PC-3 (cell line): Measurements from ENCODE around the gene SLC26A1. TPM values are rescaled to one million over a fixed set of nuclear protein-coding genes. Genes with fewer than 3 reads are reported as not detected.
A peak's percentile ranks its signal among the peaks of the same experiment; 100 is the strongest.

Experiments used
- ATAC-seq: fragments of 200-7000 bp; cut with Tn5 transposase; 2 replicates; pipeline ENCODE4 v1.9.1; 2020; ENCODE audit warnings: mild to moderate bottlenecking, moderate library complexity
- BruUV-seq: library from RNA; stranded (reverse); fragments of 400-500 nt; replicated peaks from 2 replicates; lab custom pipeline; 2021; lab: Mats Ljungman, UMichigan
- CTCF ChIA-PET: fragments of 300-600 bp; sonication (Branson Sonifier 250); formaldehyde crosslinking; loops from one replicate; lab custom pipeline; 2022; ENCODE audit warnings: antibody characterized with exemption; lab: Charles Lee
- POLR2A ChIA-PET: fragments of 300-600 bp; sonication (Branson Sonifier 250); formaldehyde crosslinking; loops from one replicate; lab custom pipeline; 2022; ENCODE audit warnings: antibody characterized with exemption; ENCODE audit not compliant: unreplicated experiment; lab: Charles Lee
- DNase-seq: peaks from one replicate; pipeline ENCODE4 v3.0.0-alpha.2; 2015
- H2AFZ ChIP-seq: fragments of 300-600 bp; sonication (generic); 2 replicates; pipeline ENCODE4 v1.6.0; 2016; ENCODE audit warnings: antibody characterized with exemption, low read length
- H3F3A ChIP-seq: fragments of 300-600 bp; sonication (generic); one replicate; pipeline ENCODE4 v1.6.0; 2017; ENCODE audit warnings: antibody characterized with exemption, low read length, control low read depth, mild to moderate bottlenecking; ENCODE audit not compliant: unreplicated experiment
- H3K27ac ChIP-seq: fragments of 300-600 bp; sonication (generic); 2 replicates; pipeline ENCODE4 v1.5.1; 2016; ENCODE audit warnings: mild to moderate bottlenecking, low read length
- H3K27me3 ChIP-seq: fragments of 300-600 bp; sonication (generic); 2 replicates; pipeline ENCODE4 v1.6.1; 2016; ENCODE audit warnings: low read length, mixed read lengths
- H3K36me3 ChIP-seq: fragments of 300-600 bp; sonication (generic); 2 replicates; pipeline ENCODE4 v1.6.1; 2016; ENCODE audit warnings: low read depth, mixed run types, low read length, mixed read lengths
- H3K4me1 ChIP-seq: fragments of 300-600 bp; sonication (generic); 2 replicates; pipeline ENCODE4 v1.5.1; 2016; ENCODE audit warnings: low read length; ENCODE audit not compliant: insufficient read depth
- H3K4me2 ChIP-seq: fragments of 300-600 bp; sonication (generic); 2 replicates; pipeline ENCODE4 v1.6.0; 2016; ENCODE audit warnings: low read length
- H3K4me3 ChIP-seq: fragments of 300-600 bp; sonication (generic); 2 replicates; pipeline ENCODE4 v1.5.1; 2016; ENCODE audit warnings: mild to moderate bottlenecking, low read length, mixed read lengths
- H3K79me2 ChIP-seq: fragments of 300-600 bp; sonication (generic); 2 replicates; pipeline ENCODE4 v1.6.1; 2017; ENCODE audit warnings: low read length, mixed read lengths
- H3K9ac ChIP-seq: fragments of 300-600 bp; sonication (generic); 2 replicates; pipeline ENCODE4 v1.6.0; 2016; ENCODE audit warnings: mild to moderate bottlenecking, low read length
- H3K9me2 ChIP-seq: fragments of 300-600 bp; sonication (generic); replicated peaks from 2 replicates; pipeline ENCODE4 v1.6.1; 2016; ENCODE audit warnings: mixed run types, low read length, mixed read lengths
- H3K9me3 ChIP-seq: fragments of 300-600 bp; sonication (generic); 2 replicates; pipeline ENCODE4 v1.6.1; 2016; ENCODE audit warnings: low read length, mixed read lengths
- H4K20me1 ChIP-seq: fragments of 300-600 bp; sonication (generic); 2 replicates; pipeline ENCODE4 v1.6.1; 2016; ENCODE audit warnings: low read length, mixed read lengths
- EZH2 ChIP-seq: fragments of 300-600 bp; sonication (generic); IDR thresholded peaks from one replicate; pipeline ENCODE4 v1.6.1; 2017; ENCODE audit warnings: antibody characterized with exemption, mild to moderate bottlenecking, low read length; ENCODE audit not compliant: unreplicated experiment
- EZH2phosphoT487 ChIP-seq: fragments of 300-600 bp; sonication (generic); IDR thresholded peaks from 2 replicates; pipeline ENCODE4 v1.6.1; 2018; ENCODE audit warnings: mild to moderate bottlenecking, antibody characterized with exemption, low read length, borderline replicate concordance
- intact Hi-C: fragments of 100-400 bp; cut with micrococcal nuclease; formaldehyde crosslinking; loops from 2 replicates; pipeline ENCODE4 v1.9.0; 2023
- total RNA-seq: library from RNA; depleted of rRNA; stranded (reverse); fragments of >200 nt; gene quantifications from 2 replicates; pipeline ENCODE4 v1.2.3, GENCODE V29; 2014
- TF ChIP-seq, protein P1 (sequence below): fragments of 300-600 bp; sonication (generic); conservative IDR thresholded peaks from 2 replicates; pipeline ENCODE4 v1.5.1; 2017; ENCODE audit warnings: antibody characterized with exemption, low read depth, mild to moderate bottlenecking, low read length

The SLC26A1 gene
- total RNA-seq, 1 experiment from 2014 or later = not detected

- Histone ChIP-seq H2AFZ (0 out of 2 replicates have a peak overlapping the region, but pooled peaks have one; percentile 22), H3K4me3 (no peak overlapping the region), H4K20me1 (no peaks in the 10 kb centered on the region), H3K27me3 (peaks cover 1% of the 10 kb centered on the region), H3K79me2 (peaks cover 5% of the 10 kb centered on the region; the same call in 1 of the 2 replicates), H3K27ac (peak overlapping the region; percentile 39), H3K4me2 (peak overlapping the region; percentile 60), H3F3A (no peaks in the 10 kb centered on the region), H3K9ac (no peak overlapping the region), H3K9me2 (no peaks in the 10 kb centered on the region), H3K9me3 (no peaks in the 10 kb centered on the region), H3K4me1 (peaks cover 22% of the 10 kb centered on the region), H3K36me3 (no peaks in the 10 kb centered on the region)
- intact Hi-C loops = no loop called here
- peak; percentile 47 for ATAC-seq
- peak; percentile 31 for DNase-seq
- ChIA-PET CTCF (interaction anchor here (0.6 kb wide), 1 partner anchor 128 kb away, joined by 4 read pairs; no protein-coding TSS in a partner anchor), POLR2A (no interaction called here)
- no TSS peak for BruUV-seq
- TF ChIP-seq EZH2phosphoT487 (no peak), EZH2 (no peak)
- TF ChIP-seq, protein P1, sequence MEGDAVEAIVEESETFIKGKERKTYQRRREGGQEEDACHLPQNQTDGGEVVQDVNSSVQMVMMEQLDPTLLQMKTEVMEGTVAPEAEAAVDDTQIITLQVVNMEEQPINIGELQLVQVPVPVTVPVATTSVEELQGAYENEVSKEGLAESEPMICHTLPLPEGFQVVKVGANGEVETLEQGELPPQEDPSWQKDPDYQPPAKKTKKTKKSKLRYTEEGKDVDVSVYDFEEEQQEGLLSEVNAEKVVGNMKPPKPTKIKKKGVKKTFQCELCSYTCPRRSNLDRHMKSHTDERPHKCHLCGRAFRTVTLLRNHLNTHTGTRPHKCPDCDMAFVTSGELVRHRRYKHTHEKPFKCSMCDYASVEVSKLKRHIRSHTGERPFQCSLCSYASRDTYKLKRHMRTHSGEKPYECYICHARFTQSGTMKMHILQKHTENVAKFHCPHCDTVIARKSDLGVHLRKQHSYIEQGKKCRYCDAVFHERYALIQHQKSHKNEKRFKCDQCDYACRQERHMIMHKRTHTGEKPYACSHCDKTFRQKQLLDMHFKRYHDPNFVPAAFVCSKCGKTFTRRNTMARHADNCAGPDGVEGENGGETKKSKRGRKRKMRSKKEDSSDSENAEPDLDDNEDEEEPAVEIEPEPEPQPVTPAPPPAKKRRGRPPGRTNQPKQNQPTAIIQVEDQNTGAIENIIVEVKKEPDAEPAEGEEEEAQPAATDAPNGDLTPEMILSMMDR = no peak
These were observed 700 bp downstream of the SLC26A1 start for GRCh38 chr4:992297-993110.

DNA sequence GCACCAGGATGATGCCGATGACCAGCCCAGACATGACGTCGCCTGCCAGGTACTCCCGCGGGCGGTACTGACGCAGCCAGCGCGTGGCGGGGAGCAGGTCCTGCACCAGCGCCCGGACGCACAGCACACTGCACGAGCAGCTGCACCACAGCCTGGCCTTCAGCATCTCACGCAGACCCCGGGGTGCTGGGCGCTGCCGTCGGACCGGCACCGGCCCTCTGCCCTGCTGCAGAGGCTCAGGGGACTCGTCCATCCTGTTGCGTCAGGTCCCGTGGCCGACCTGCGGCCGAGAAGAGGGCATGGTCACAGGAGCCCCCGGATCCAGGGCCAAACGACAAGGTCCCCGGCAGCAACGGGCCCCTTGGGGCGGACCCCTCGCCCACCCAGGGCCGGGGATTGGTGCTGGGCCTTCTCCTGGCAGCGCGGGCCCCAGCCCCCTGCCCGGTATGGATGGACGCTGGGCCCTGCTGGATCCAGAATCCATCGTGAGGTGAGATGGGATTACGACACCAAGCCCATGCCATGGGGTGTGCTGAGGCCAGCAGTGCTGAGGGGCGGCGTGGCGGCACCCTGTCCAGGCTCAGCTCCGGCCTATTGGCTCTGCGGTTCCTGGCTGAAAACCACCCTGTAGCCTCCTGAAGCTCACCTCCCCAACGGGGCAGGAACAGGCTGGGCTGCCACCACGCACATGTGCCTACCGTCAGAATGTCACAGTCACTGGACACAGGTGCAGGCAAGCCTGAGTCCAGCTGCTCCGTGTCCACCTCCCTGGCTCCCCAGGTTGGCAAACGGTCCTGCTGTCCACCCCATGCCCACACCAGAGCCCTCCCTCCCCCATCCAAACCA is 1.5 kb downstream of the SLC26A1 start:
- POLR2A ChIA-PET = no interaction called here
- CTCF ChIA-PET = no interaction called here
- Histone ChIP-seq H3K9ac (no peak overlapping the region), H2AFZ (no peak overlapping the region), H3K4me1 (peaks cover 22% of the 10 kb centered on the region), H3K9me3 (no peaks in the 10 kb centered on the region), H3K4me3 (no peak overlapping the region), H3K27ac (no peak overlapping the region), H4K20me1 (no peaks in the 10 kb centered on the region), H3K9me2 (no peaks in the 10 kb centered on the region), H3F3A (no peaks in the 10 kb centered on the region), H3K4me2 (no peak overlapping the region; the same call in 1 of the 2 replicates), H3K36me3 (no peaks in the 10 kb centered on the region), H3K79me2 (peaks cover 5% of the 10 kb centered on the region; the same call in 1 of the 2 replicates), H3K27me3 (no peaks in the 10 kb centered on the region)
- no peak for DNase-seq
- ATAC-seq = no peak
- intact Hi-C loops = no loop called here
- BruUV-seq = no TSS peak
- TF ChIP-seq, protein P1 = no peak
- TF ChIP-seq EZH2 (no peak), EZH2phosphoT487 (no peak)
